KG1 (cell line): ENCODE results near the gene STPG3.

Source experiments
- DNase-seq: peaks from one replicate; lab custom pipeline; 2025; lab: John Stamatoyannopoulos, UW

STPG3 gene

DNA sequence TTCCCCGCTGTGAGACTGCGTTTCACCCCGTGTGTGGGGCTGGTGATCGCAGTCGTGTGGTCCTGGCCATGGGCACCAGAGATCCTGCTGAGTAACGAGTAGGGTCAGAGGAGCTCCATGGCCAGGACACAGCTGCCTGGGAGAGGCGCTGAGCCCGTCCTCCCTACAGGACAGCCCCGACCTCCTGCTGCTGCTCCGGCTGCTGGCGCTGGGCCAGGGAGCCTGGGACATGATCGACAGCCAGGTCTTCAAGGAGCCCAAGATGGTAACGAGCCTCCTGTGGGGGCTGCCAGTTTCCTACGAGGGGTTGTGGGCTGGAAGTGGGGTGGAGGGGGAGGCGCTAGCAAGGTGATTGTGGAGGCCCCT is 15.1 kb downstream of the STPG3 start:
- no peak for DNase-seq

DNA sequence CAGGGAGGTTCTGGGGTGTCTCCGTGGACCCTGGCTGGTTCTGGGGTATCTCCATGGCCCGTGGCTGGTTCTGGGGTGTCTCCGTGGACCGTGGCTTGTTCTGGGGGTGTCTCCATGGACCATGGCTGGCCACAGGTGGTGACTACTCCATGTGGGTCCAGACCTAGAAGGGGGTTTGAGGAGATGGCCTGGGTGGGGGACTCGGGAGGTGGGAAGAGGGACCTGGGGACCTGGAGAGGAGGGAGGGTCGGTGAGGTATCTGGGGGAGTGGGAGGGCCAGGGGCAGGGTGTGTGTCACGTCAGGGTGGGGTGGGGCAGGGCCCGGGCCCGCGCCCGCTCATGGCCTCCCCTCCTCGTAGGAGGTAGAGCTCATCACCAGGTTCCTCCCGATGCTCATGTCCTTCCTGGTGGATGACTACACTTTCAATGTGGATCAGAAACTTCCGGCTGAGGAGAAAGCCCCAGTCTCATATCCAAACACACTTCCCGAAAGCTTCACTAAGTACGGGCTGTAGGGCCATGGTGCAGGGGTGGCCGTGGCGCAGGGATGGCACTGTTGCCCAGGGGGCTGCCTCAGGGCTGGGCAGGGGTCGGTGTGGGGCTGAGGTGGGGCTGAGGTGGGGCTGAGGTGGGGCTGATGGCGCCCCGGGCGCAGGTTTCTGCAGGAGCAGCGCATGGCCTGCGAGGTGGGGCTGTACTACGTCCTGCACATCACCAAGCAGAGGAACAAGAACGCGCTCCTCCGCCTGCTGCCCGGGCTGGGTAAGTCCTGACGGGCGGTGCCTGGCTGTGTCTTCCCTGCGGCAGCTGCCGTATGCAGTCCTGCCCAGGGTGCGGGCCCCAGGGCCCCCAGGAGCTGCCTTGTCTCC is 15.7 kb downstream of the STPG3 start:
- no peak for DNase-seq

DNA sequence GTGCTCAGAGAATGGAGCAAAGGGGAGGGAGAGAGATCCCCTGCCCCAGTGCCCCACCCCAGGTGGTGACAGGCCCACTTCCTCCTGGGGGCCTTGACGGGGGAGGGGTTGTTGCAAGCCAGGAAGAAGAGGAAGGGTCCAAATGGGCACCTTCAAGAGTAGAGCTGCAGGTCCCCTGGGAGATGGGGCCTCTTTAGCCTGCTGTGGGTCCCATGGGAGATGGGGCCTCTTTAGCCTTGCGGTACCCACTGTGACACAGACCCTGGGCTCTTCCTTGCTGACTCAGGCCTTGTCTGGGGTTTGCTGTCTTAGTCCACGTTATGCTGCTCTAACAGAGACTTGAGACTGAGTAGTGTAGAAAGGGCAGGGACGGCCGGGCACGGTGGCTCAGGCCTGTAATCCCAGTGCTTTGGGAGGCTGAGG is 16.9 kb downstream of the STPG3 start:
- no peak for DNase-seq

DNA sequence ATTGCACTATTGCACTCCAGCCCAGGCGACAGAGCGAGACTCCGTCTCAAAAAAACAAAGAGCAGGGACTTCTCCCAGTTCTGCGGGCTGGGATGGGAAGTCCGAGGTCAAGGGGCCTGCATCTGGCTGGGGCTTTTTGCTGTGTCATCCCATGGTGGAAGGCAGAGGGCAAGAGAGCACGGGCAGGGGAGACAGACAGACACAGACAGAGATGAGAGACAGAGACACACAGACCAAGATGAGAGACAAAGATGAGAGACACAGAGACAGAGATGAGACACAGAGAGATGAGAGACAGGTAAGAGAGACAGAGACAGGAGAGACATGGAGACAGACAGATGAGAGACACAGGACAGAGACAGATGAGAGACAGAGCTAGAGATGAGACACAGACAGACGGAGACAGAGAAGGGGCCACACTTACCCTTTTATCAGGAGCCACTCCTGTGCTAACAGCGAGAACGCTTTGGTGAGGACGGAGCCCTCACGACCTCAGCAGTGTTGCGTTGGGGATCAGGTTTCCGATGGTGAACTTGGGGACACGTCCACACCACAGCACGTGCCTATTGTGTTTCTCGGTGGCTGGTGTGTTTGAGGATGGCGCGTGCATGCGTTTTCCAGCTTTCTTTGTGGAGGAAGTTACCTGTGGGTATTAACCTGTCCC is 17.6 kb downstream of the STPG3 start:
- no peak for DNase-seq

DNA sequence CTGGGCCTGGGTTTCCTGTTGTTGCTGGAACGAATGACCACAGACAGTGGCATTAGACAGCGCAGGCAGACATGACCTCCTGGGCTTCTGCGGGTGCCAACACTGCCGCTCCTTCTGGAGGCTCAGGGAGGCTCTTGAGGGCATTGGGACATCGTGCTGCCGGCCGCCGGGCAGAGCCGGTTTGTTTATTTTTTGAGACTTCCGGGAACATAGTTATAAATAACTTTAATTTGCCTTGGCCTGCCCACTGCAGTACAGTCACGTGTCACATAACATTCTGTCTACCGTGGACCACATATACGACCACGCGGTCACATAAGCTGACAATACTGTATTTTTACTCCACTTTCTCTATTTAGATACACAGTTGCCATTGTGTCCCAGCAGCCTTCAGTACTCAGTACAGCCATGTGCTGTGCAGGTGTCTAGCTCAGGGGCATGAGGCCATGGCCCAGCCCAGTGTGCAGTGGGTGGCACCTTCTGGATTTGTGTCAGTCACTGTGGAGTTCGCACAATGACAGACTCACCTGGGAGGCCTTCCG is 18.2 kb downstream of the STPG3 start:
- DNase-seq: no peak

DNA sequence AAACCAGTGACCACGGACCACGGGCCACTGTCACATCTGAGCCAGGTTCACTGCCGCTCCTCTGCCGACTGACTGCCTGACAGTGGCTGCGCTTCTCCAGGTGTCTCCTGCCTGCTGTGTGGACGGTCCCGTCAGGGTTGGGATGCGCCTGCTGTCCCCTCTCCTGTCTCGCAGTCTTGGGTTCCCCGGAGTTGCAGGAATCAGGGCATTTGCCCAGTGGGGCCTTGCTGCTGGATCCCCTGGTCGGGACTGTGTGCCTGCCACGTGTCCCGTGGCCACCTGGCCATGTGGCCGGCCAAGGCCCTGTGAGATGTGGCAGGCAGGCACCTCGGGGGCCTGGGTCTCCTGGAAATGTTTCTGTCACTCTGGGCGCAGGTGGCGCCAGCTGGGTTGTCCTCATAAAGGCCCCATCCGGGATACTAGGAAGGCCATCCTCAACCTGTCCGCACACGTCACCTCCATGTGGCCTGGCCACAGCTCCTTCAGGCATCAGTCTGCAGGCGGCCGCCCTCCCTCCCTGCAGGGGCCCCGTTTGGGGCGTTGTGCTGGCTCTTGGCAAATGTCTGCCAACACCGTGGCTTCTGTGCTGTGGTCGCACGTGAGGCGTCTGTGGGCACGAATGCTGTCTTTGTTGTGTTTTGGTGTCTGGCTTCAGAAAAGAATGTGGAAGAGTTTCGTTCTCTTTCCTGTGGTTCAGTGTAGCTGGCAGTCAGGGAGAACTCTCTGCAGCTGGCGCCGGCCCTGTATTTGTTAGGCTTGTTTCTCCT is 20.0 kb downstream of the STPG3 start:
- no peak for DNase-seq

DNA sequence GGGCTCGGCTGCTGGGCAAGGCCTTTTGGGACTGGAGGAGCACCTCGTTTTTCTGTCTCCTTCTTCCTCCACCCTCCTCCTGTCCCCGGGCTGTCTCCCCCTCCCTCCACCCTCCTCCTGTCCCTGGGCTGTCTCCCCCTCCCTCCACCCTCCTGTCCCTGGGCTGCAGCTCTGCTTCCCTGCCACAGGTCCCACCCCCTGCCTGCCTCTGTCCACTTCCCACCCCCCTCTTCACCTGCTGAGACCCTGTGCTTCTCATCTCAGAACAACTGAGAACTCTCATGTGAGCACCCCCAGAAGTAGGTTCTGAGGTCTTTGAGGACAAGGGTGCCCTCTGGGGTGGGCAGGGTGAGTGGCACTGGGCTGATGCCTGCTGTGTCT is 20.6 kb downstream of the STPG3 start:
- no peak for DNase-seq

DNA sequence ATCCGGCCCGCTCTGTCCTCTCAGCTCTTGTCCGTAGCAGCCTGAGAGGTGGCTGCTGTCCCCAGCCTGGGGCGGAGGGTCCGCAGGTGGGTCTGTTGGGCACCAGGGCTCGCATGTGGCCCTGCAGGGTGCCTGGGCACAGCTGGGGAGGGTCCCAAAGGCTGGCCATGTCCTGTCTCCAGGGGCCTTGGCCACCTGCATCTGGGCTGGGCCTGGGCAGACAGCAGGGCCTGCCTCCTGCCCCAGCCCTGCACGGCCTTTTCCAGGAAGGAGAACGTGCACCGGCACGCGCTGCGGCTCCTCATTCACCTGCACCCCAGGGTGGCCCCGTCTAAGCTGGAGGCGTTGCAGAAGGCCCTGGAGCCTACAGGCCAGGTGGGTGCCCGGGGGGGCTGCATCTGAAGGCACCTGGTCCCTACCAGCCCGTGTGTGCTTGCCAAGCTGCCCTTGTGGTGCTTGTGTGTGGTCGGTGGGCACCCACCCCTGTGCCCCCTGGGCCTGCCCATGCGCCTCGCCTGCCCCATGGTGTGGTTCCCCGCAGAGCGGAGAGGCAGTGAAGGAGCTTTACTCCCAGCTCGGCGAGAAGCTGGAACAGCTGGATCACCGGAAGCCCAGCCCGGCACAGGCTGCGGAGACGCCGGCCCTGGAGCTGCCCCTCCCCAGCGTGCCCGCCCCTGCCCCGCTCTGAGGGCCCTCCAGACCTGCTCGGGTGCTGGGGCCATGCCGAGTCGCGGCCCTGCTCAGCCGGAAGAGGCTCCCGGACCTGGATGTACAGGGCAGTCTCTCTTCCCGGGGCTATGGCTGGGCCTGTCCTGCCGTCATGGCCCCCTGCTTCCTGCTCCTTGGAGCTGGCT is 21.4 kb downstream of the STPG3 start:
- no peak for DNase-seq

DNA sequence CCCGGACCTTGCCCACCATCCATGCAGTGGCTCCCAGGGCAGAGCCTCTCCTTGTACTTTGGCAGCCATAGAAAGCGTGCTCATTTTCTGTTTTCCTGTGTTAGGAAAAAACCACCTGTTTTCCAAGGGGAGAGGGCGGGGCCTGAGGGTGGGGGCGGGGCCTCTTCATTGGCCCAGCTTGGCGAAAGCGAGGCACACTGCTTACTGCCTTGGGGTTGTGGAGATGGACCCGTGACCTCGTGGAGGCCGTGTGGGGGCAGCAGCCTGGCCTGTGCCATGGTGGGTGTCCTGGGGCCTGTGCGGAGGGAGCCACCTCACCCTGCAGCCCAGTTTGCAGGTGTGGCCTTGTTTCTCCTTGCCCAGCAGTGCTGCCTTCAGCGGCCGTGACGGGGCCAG is 22.0 kb downstream of the STPG3 start:
- DNase-seq: no peak

DNA sequence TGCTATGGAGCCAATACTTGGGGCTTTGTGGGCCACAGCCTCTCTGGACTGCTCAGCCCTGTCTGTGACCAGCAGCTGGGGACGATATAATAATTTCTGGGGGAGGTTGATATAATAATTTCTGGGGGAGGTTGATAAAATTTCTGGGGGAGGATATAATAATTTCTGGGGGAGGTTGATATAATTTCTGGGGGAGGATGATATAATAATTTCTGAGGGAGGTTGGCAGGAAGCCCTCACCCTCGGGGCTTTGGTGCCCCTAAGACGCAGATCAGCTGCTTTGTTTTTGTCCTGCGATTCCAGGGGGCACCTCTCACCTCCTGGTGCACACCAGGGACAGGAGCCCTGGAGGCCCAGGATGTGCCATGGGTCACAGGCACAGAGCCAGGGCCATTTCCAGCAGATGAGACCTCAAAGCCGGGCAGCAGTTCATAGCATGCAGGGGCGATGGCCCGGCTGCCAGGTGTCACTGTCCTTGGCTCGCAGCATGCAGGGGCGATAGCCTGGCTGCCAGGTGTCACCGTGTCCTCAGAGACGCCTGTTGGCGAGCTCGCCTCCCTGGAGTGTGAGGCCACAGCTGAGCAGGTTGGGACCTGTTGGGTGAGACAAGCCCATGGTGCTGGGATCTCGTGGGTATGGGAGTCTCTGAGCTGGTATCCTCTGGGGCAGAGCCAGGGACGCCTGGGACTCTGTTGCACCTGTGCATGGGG is 22.7 kb downstream of the STPG3 start:
- no peak for DNase-seq

DNA sequence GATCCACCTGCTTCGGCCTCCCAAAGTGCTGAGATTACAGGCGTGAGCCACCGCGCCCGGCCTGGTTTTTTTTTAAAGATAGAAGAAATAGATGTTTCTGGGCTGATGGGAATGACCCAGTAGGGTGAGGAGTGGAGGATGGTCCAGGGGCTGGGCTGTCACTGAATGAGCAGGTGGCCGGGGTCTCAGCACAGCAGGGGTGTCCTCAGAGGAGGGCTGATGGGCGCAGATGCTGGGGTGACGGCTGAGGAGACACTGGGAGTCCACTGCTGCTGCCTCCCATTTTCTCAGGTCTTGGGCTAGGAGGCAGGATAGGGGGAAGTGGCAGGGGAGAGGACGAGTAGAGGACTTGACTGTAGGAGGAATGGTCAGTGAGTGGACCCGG is 24.1 kb downstream of the STPG3 start:
- no peak for DNase-seq

DNA sequence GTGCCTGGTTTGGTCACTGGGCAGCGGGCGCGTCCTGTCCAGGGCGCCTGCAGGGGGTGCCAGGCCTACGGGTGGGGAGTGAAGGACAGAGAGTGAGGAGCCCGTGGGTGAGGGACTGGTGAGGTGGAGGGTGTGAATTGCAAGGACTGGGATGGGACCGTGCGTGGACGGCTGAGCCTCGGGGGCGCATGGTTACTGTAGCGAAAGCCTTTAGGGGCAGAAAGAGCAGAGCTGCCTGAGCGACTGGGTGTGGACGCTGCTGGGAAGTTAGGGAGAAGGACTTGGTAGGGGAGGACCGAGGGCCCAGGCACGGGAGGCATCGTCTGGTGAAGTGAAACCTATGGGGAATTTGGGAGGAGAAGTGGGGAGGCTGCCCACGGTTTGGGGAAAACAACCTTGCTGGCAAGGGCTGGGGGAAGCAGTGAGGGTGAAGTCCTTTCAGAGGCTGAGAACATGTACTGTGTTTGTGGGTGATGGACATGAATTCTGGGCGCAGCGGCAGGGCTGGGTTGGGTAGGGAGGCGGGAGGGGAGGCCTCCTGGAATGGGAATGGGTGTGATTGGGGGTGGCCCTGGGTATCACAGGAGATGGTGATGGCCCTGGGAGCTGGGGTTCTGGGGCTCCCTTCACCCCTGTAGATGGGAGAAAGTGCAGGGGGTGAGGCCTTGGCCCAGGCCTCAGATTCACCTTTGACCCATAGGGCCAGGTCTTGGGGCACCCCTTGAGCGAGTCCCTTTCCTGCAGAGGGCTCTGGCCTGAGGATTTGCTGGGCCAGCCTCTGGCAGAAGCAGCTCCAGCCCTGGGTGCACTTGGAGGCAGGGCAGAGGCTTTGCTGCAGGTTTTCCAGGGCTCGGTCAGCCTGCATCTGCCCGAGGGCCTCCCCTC is 24.7 kb downstream of the STPG3 start:
- no peak for DNase-seq

DNA sequence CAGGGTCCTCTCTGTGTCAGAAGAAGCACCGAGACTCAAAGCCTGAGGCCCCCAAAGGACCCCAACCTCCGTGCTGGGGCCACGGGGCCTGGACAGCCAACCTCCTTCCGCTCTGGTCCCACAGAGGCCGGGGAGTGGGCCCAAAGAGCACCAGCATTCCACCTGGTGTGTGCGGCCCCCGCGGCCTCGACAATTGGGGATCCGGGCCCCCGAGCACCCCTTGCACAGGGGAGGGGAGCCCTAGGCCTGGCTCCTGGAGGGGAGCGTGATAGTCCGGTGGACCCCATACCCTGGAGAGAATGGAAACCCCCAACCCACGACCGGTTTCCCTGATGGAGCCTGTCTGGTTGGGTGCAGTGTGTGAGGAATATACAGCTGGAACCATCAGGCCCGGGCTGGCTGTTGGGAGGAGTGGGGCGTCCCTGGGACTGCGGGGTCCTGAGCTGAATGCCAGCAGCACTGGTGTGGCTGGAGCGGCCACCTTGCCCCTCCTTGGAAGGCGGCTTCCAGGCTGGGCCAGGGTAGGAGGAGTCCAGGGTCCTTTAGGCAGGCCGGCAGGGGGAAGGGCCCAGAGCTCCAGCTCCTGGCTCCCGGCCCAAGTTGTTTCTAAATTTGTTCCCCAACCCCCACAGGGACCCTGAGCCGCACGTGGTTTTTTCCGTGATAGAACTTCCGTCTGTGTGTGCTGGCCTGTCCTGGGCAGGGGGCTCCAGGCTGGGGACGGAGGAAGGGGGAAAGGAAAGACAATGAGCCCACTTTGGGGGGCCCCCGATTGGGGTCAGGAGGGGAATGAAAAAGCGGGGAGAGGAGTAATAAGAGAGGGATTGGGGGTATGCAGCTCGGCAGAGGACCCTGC is 25.6 kb downstream of the STPG3 start:
- peak; percentile 63 for DNase-seq

DNA sequence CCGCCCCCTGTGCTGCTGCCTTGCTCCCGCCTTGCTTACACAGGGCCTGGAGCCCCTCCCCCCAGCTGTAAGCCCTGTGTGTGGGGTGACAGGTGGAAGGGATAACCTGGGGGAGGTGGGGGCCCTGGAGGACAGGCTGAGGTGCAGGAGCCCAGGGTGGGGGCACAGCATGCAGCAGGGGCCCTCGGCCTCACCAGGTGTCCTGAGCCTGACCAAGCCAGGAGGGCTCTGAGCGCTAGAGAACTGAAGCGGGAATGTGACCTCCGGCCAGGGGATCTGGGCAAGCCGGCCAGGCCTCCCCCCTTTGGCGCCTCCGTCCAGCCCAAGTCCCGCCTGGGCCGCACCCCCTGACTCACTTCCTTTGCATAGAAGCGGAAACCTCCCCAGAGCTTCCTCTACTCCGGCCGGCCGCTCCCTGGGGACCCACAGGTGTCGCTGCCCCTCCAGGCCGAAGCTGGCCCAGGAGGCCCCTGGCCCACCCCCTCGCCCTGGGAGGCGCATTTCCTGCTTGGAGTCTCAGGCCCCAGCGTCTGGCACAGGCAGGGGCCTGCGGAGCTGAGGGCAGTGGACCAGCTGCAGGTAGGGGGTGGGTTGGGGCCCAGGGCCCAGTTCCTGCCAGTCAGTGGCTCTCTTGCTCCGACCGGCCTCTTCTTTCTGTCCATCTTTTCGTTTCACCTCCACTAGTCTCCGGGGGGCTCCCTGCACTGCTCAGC is 26.4 kb downstream of the STPG3 start, which contains the start of gene TOR4A:
TOR4A (plus strand) TSS at position 398 of the 713 bp plus-strand sequence. CDS start 964 bp downstream, outside the sequence.
- peak; percentile 76 for DNase-seq

DNA sequence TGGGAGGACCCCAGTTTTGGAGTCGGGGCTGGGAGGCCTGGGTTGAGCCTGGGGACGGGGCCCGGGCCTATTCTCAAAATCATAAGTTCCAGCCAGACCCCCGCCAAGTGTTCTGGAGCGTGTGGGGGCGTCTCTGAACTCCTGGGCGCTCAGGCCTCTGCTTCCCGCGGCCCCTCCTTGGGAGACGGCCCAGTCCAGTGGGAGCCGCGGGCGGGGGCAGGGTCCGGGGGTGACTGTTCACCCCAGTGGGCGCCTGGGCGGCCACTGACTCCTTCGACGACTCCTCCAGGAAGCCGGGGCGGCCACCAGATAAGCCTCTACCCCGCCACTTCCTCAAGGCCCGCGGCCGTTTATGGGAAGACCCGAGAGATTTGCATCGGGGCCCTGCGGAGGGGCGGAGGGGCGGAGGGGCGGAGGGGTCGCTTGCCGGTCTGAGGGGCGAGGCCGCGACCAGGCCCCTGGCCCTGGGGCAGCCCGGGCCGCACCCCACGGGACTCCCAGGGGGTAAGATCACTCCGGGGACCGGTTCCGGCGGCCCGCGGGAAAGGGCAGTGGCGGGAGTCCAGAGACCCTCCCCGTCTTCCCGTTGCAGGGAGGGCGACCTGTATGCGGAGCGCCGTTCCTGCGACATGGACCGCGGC is 27.1 kb downstream of the STPG3 start:
- no peak for DNase-seq

DNA sequence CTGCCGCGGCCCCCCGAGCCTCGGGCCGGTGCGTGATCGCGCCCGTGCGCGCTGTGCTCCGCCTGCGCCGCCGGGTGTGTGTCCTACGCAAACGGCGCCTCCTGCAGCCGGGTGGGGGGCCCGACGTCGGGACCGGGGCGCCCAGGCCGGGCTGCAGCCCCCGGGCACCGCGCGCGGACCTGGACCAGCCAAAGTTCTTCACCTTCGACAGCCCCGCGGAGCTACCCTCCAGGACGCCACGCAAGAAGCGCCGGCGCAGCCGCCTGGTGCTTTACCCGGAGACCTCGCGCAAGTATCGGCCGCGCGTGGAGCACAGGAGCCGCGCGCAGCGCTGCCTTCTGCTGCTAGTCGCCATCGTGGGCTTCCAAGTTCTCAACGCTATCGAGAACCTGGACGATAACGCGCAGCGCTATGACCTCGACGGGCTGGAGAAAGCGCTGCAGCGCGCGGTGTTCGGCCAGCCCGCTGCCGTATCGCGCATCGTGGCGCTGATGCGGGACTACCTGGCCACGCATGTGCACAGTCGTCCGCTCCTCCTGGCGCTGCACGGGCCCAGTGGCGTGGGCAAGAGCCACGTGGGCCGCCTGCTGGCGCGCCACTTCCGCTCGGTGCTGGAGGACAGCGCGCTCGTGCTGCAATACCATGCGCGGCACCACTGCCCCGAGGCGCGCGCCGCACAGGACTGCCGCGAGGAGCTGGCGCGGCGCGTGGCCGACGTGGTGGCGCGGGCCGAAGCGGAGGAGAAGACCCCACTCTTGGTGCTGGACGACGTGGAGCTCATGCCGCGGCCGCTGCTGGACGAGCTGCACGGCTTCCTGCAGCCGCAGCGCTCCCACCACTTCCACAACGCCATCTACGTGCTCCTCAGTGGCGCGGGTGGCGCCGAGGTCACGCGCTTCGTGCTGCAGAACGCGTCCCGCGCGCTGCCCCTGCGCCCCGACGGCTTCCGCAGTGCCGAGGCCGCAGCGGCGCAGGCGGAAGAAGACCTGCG is 27.9 kb downstream of the STPG3 start:
- DNase-seq: no peak
